Ectodermal cell (in vitro differentiated cells): Measurements from ENCODE around the gene SLC4A1AP.

Experiments
- H3K27ac ChIP-seq: 2 replicates; pipeline ENCODE4 v1.7.0; 2013; ENCODE audit warnings: mild to moderate bottlenecking, low read depth, low read length; ENCODE audit not compliant: insufficient read depth, poor library complexity, severe bottlenecking
- H3K27me3 ChIP-seq: 2 replicates; pipeline ENCODE4 v1.7.0; 2013; ENCODE audit warnings: mild to moderate bottlenecking, low read length; ENCODE audit not compliant: insufficient read depth, control insufficient read depth, poor library complexity, severe bottlenecking
- H3K36me3 ChIP-seq: one replicate; pipeline ENCODE4 v1.7.0; 2013; ENCODE audit warnings: low read length; ENCODE audit not compliant: control insufficient read depth, insufficient read depth
- H3K4me1 ChIP-seq: one replicate; pipeline ENCODE4 v1.7.0; 2013; ENCODE audit warnings: low read length; ENCODE audit not compliant: control insufficient read depth, insufficient read depth
- H3K4me3 ChIP-seq: 2 replicates; pipeline ENCODE4 v1.7.0; 2013; ENCODE audit warnings: low read depth, low read length, control low read depth; ENCODE audit not compliant: insufficient read depth
- H3K9me3 ChIP-seq: 2 replicates; pipeline ENCODE4 v1.7.0; 2013; ENCODE audit warnings: mild to moderate bottlenecking, low read length, moderate library complexity; ENCODE audit not compliant: control insufficient read depth
- WGBS, 2 experiments: methylation state at CpG; one replicate each; pipeline ENCODE4 v1.1.7; 2013; ENCODE audit warnings: missing lambda C conversion rate in 2 of 2; 5-methylcytosine and 5-hydroxymethylcytosine counted together

Gene SLC4A1AP

DNA sequence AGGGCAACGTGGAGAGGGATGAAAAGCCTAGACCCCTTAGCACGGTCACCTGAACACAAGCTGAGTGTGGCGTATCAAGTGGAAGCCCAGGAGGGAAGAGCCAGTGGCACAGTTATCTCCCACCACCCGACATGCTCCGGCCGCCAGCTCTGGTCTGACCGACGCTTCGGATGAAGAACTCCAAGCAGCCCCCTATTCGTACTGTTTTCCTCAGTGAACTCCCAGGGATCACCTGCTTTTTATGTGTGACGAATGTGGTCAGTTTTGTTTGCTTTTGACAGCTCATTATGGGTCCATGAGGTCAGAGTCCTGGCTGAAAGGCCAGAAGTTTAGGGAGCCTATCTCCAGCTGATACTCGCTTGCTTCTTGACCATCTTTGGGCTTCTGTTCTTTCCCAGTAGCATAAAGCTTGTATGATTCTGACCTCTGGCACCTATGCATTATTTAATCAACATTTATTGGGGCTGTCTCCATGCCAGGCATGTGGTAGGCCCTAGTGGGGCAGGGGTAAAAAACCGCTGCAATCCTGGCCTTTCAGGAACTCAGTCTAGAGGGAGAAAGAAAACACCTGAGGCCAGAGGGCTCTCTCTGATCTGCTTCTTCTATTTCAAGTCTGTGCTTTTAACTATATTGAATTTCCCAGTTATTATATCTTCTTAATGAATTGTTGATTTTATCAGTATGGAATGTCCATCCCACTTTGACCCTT is 74.8 kb downstream of the SLC4A1AP start:
- WGBS, 2 experiments: 93% methylated on average over 13 of the region's 13 CpGs
- Histone ChIP-seq H3K4me3 (no peak overlapping the region), H3K4me1 (no peaks in the 10 kb centered on the region), H3K9me3 (no peaks in the 10 kb centered on the region), H3K27ac (no peak overlapping the region), H3K36me3 (no peaks in the 10 kb centered on the region), H3K27me3 (peaks cover 6% of the 10 kb centered on the region)

DNA sequence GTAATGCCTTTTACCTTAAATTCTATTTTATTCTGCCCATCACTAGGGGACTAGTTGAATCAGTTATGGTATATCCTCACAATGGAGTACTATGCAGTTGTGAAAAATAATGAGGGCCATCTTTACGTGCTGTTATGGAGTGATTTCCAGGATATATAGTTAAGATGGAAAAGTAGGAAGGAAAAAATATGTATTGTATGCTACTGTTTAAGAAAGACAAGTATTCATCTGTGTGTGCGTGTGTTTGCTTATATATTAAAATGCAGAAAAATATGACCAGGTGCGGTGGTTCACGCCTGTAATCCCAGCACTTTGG is 75.3 kb downstream of the SLC4A1AP start:
- Histone ChIP-seq H3K36me3 (no peaks in the 10 kb centered on the region), H3K4me1 (no peaks in the 10 kb centered on the region), H3K27ac (no peak overlapping the region), H3K27me3 (peaks cover 6% of the 10 kb centered on the region), H3K9me3 (no peaks in the 10 kb centered on the region), H3K4me3 (no peak overlapping the region)
- WGBS, 2 experiments: 94 to 98% methylated on average over 4 of the region's 4 CpGs

GRCh38 chr2:27741673-27742072 is 78.0 kb downstream of the SLC4A1AP start:
- Histone ChIP-seq H3K4me3 (no peak overlapping the region), H3K4me1 (no peaks in the 10 kb centered on the region), H3K27ac (no peak overlapping the region), H3K27me3 (no peaks in the 10 kb centered on the region), H3K36me3 (no peaks in the 10 kb centered on the region), H3K9me3 (no peaks in the 10 kb centered on the region)
- 80 to 84% methylated on average over 2 of the region's 3 CpGs for WGBS, 2 experiments

- WGBS, 2 experiments: 94% methylated on average over 9 of the region's 9 CpGs
- Histone ChIP-seq H3K27ac (no peak overlapping the region), H3K27me3 (no peaks in the 10 kb centered on the region), H3K9me3 (no peaks in the 10 kb centered on the region), H3K4me3 (no peak overlapping the region), H3K36me3 (no peaks in the 10 kb centered on the region), H3K4me1 (no peaks in the 10 kb centered on the region)
Observed at GRCh38 chr2:27742571-27742970, 78.9 kb downstream of the SLC4A1AP start.
